Breast epithelium (tissue), 4 donors: ENCODE measurements around the gene GET4. TPM values are rescaled to one million over a fixed set of nuclear protein-coding genes. Genes with fewer than 3 reads are reported as not detected.
"Not testable (repeated sequence)": the region's sequence is repeated elsewhere in the genome, so short reads cannot be mapped to it uniquely, and the experiment has no call there.

Experiments used
- DNase-seq, 2 donors: peaks; one replicate each; pipeline ENCODE4 v3.0.0-alpha.2; 2019; ENCODE audit warnings: low spot score in 2 of 2
- H3K27ac ChIP-seq, 2 donors: fragments of 200-600 bp; sonication (generic) in 1 of 2; one replicate each; pipeline ENCODE4 v1.5.1; 2016 to 2019; ENCODE audit warnings: mild to moderate bottlenecking in 1 of 2
- H3K27me3 ChIP-seq, 2 donors: fragments of 200-600 bp; sonication (generic) in 1 of 2; one replicate each; pipeline versions ENCODE4 v1.5.1 to v1.6.0; 2017 to 2019; ENCODE audit warnings: control low read depth in 1 of 2, mild to moderate bottlenecking in 1 of 2
- H3K36me3 ChIP-seq: fragments of 200-600 bp; one replicate; pipeline ENCODE4 v1.5.1; 2019
- H3K4me1 ChIP-seq, 2 donors: fragments of 200-600 bp; sonication (generic); one replicate each; pipeline ENCODE4 v1.5.1; 2016 to 2019; ENCODE audit warnings: control low read depth in 1 of 2
- H3K4me3 ChIP-seq, 3 donors: fragments of 200-600 bp; sonication (generic); 1 replicate in 2 of 3; 2 replicates in 1 of 3; pipeline ENCODE4 v1.5.1; 2016 to 2019; ENCODE audit warnings: mild to moderate bottlenecking in 3 of 3, moderate library complexity in 2 of 3
- H3K9me3 ChIP-seq, 2 donors: fragments of 200-600 bp; sonication (generic) in 1 of 2; one replicate each; pipeline ENCODE4 v1.5.1; 2016 to 2019; ENCODE audit warnings: control low read depth in 1 of 2
- POLR2A ChIP-seq: fragments of 450-650 bp; IDR thresholded peaks from one replicate; pipeline ENCODE4 v1.6.1; 2016; ENCODE audit warnings: antibody characterized with exemption, mild to moderate bottlenecking, moderate library complexity
- POLR2AphosphoS5 ChIP-seq, 3 donors: sonication (generic); formaldehyde crosslinking; IDR thresholded peaks; one replicate each; pipeline ENCODE4 v1.6.1; 2017; ENCODE audit warnings: antibody characterized with exemption in 3 of 3
- intact Hi-C: fragments of 100-400 bp; cut with DNase I; formaldehyde crosslinking; loops from one replicate; pipeline ENCODE4 v1.15.1; 2023; ENCODE audit warnings: low total_unique reads
- total RNA-seq, 3 donors: library from RNA; depleted of rRNA; stranded (reverse); fragments of >200 nt; gene quantifications; one replicate each; pipeline ENCODE4 v1.1.0, GENCODE V29; 2016
- TF ChIP-seq, protein P1 (sequence below), 3 donors: fragments of 450-650 bp; IDR thresholded peaks; one replicate each; pipeline ENCODE4 v1.5.1; 2016 to 2017; ENCODE audit warnings: antibody characterized with exemption in 3 of 3, mild to moderate bottlenecking in 3 of 3, moderate library complexity in 3 of 3

GET4 gene
- total RNA-seq, 3 donors from 2014 or later: 23.7 to 33.4 (median 29.5) TPM

GRCh38 chr7:937856-938484 lies 61.6 kb downstream of the GET4 start:
- Histone ChIP-seq H3K4me1 (no peaks in the 10 kb centered on the region), H3K27ac (no peak overlapping the region), H3K4me3 (no peak overlapping the region), H3K9me3 (no peaks in the 10 kb centered on the region), H3K36me3 (no peaks in the 10 kb centered on the region), H3K27me3 (no peaks in the 10 kb centered on the region)
- intact Hi-C loops: no loop called here
- DNase-seq: no peak
- TF ChIP-seq, protein P1, sequence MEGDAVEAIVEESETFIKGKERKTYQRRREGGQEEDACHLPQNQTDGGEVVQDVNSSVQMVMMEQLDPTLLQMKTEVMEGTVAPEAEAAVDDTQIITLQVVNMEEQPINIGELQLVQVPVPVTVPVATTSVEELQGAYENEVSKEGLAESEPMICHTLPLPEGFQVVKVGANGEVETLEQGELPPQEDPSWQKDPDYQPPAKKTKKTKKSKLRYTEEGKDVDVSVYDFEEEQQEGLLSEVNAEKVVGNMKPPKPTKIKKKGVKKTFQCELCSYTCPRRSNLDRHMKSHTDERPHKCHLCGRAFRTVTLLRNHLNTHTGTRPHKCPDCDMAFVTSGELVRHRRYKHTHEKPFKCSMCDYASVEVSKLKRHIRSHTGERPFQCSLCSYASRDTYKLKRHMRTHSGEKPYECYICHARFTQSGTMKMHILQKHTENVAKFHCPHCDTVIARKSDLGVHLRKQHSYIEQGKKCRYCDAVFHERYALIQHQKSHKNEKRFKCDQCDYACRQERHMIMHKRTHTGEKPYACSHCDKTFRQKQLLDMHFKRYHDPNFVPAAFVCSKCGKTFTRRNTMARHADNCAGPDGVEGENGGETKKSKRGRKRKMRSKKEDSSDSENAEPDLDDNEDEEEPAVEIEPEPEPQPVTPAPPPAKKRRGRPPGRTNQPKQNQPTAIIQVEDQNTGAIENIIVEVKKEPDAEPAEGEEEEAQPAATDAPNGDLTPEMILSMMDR (IDR thresholded peaks at IDR 0.05): no peak
- TF ChIP-seq POLR2AphosphoS5 (IDR thresholded peaks at IDR 0.05) (no peak), POLR2A (no peak)

DNA sequence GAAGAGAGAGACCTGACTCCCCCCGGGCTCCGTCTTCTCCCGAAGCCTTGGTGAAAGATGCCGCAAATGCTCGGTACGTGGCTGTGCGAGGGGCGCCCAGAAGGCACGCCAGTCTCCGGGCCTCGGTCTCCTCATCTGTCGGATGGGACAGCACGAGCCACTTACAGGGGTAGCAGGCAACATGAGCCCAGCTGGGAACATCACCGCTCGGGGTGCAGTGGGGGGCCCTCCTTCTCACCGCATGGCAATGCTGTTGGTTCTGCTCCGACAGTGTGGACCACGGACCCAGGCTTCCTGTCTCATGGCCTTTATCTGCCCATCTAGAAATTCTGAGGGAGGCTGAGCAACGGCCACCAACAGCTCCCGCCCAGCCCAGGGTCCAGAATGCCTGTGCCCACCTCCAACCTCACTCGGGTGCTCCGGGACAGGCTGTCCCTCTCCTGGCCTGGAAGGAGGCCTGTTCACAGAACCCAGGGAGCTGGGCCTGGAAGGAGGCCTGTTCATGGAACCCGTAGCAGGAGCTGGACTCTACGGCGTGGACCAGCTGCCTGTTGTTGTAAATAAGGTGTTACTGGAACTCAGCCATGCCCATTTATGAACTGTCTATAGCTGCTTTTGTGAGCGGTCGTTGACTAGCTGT lies 62.3 kb downstream of the GET4 start:
- no peaks in the 10 kb centered on the region for H3K36me3 ChIP-seq
- no peak overlapping the region for H3K27ac ChIP-seq
- H3K9me3 ChIP-seq: no peaks in the 10 kb centered on the region
- TF ChIP-seq POLR2AphosphoS5 (IDR thresholded peaks at IDR 0.05) (no peak), POLR2A (no peak)
- TF ChIP-seq, protein P1 (IDR thresholded peaks at IDR 0.05): no peak
- intact Hi-C loops: no loop called here
- no peaks in the 10 kb centered on the region for H3K27me3 ChIP-seq
- no peaks in the 10 kb centered on the region for H3K4me1 ChIP-seq
- no peak for DNase-seq
- no peak overlapping the region for H3K4me3 ChIP-seq

DNA sequence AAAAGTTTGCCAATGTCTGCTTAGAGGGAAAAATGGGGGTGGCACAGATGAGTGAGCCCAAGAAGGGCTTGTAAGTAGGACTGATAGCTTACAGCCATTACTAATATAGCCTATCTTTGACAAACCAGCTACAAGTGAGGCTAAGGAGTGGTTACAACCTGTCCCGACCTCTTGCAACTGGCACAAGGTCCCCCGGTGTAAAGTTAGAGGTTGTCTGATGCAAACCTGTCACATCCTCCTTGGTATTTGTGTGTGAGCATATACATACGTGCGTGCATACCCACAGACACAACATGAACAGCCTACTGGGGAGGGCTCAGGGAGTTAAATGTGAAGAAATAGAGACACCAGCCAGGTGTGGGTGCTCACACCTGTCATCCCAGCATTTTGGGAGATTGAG lies 63.5 kb downstream of the GET4 start:
- H3K36me3 ChIP-seq: no peaks in the 10 kb centered on the region
- no peak overlapping the region for H3K4me3 ChIP-seq
- no peaks in the 10 kb centered on the region for H3K27me3 ChIP-seq
- no peaks in the 10 kb centered on the region for H3K4me1 ChIP-seq
- H3K9me3 ChIP-seq: no peaks in the 10 kb centered on the region
- intact Hi-C loops: no loop called here
- H3K27ac ChIP-seq: no peak overlapping the region
- TF ChIP-seq, protein P1 (IDR thresholded peaks at IDR 0.05): no peak
- TF ChIP-seq POLR2AphosphoS5 (IDR thresholded peaks at IDR 0.05) (no peak), POLR2A (no peak)
- no peak for DNase-seq

DNA sequence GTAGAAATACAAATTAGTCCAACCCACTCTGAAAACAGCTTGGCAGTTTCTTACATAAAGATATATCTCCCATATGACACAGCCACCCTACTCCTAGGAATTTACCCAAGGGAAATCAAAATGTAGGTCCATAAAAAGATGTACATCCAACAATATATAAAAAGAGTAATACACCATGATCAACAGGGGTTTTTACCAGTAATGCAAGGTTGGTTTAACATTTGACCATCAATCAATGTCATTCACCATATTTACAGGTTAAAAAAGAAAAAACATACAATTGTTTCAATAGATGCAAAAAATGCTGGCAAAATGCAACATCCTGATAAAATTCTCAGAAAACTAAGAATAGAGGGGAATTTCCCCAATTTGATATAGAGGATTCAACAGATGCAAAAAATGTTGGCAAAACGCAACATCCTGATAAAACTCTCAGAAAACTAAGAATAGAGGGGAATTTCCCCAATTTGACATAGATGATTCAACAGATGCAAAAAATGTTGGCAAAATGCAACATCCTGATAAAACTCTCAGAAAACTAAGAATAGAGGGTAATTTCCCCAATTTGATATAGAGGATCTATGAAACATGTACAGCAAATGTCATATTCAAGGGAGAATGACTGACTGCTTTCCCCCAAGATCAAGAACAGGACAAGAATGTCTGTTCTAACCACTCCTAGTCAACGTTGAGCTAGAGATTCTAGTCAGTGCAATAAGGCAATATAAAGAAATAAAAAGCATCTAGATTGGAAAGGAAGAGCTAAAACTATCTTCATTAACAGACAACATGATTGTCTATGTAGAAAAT lies 64.5 kb downstream of the GET4 start:
- no peaks in the 10 kb centered on the region for H3K27me3 ChIP-seq
- H3K4me3 ChIP-seq: no peak overlapping the region
- H3K36me3 ChIP-seq: no peaks in the 10 kb centered on the region
- DNase-seq: no peak
- H3K27ac ChIP-seq: no peak overlapping the region
- no peaks in the 10 kb centered on the region for H3K4me1 ChIP-seq
- intact Hi-C loops: no loop called here
- no peaks in the 10 kb centered on the region for H3K9me3 ChIP-seq
- TF ChIP-seq, protein P1 (IDR thresholded peaks at IDR 0.05): no peak
- no peak for TF ChIP-seq POLR2A
- TF ChIP-seq POLR2AphosphoS5 (IDR thresholded peaks at IDR 0.05): no peak

GRCh38 chr7:943793-944192 lies 67.4 kb downstream of the GET4 start:
- H3K36me3 ChIP-seq, H3K4me3 ChIP-seq, H3K9me3 ChIP-seq, DNase-seq, H3K4me1 ChIP-seq, H3K27ac ChIP-seq, intact Hi-C loops, H3K27me3 ChIP-seq: not testable (repeated sequence)
